ENCODE results near the gene ZKSCAN4.

GRCh38 chr6:28280595-28281287 lies 28.7 kb upstream of the ZKSCAN4 start:
- TF ChIP-seq POLR2A (IDR thresholded peaks at IDR 0.05) (no peak), CTCF (IDR thresholded peaks at IDR 0.05) (no peak)
